Large intestine (tissue), 3 donors: ENCODE measurements around the gene UBE2QL1. TPM values are rescaled to one million over a fixed set of nuclear protein-coding genes. Genes with fewer than 3 reads are reported as not detected.

Experiments used
- DNase-seq, 2 donors: peaks; one replicate each; pipeline versions ENCODE4 v3.0.0 to v3.0.0-alpha.2; 2013
- H3K27ac ChIP-seq: one replicate; pipeline ENCODE4 v1.5.1; 2013; ENCODE audit warnings: low read length
- H3K27me3 ChIP-seq: 2 replicates; pipeline ENCODE4 v1.6.1; 2013; ENCODE audit warnings: low read length; ENCODE audit not compliant: control insufficient read depth, insufficient read depth
- H3K36me3 ChIP-seq: 2 replicates; pipeline ENCODE4 v1.6.1; 2013; ENCODE audit warnings: low read length; ENCODE audit not compliant: control insufficient read depth, insufficient read depth
- H3K4me1 ChIP-seq: one replicate; pipeline ENCODE4 v1.6.1; 2013; ENCODE audit warnings: low read length; ENCODE audit not compliant: control insufficient read depth, insufficient read depth
- H3K4me3 ChIP-seq: one replicate; pipeline ENCODE4 v1.5.1; 2013; ENCODE audit warnings: low read length
- H3K9me3 ChIP-seq: one replicate; pipeline ENCODE4 v1.6.1; 2013; ENCODE audit warnings: mild to moderate bottlenecking, low read depth, low read length, moderate library complexity; ENCODE audit not compliant: control insufficient read depth
- WGBS: methylation state at CpG from one replicate; pipeline ENCODE4 v1.1.5; 2013; ENCODE audit warnings: low lambda C conversion rate; ENCODE audit not compliant: insufficient coverage; 5-methylcytosine and 5-hydroxymethylcytosine counted together
- polyA plus RNA-seq: library from polyadenylated mRNA; unstranded; fragments of 120-200 nt; gene quantifications from one replicate; pipeline ENCODE4 v1.2.1, GENCODE V29; 2013

The UBE2QL1 gene
- polyA plus RNA-seq, 1 donor: 0.81 TPM

DNA sequence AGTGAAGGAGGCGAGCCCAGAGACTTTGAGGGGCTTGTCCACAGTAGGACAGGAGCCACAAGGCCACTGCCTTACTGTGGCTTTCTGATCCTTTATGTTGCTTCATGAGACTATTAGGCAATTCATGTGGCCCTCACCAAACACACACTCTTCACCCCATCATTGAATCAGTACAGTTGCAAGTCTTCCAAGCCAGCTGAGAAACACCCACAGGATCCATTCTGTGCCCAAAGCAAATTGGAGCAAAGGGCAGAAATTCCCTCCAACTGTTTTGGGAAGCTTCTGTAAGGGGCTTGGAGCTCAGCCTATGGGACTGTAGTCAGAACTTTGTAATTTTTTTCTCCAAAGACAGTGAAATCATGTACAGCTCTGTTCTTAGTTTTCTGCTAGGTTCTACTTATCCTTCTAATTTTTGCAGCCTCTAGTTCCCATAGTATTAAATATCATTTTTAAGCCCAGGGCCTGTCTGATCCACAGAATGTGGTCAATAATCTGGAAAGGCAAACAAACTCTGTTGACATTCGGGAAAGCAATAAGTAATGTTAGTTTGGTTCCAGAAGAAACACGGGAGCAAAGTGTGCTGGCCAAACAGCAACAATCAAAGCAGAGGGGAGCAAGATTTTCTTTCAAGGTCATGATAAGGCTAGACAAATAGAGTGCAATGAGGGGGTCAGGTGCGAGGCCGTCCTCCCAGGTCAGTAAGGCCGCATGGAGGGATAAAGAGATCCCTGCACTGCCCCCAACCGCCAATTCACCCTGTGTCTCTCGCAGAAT is 47.0 kb downstream of the UBE2QL1 start:
- Histone ChIP-seq H3K4me1 (no peaks in the 10 kb centered on the region), H3K4me3 (no peak overlapping the region), H3K27me3 (no peaks in the 10 kb centered on the region), H3K27ac (no peak overlapping the region), H3K36me3 (no peaks in the 10 kb centered on the region), H3K9me3 (no peaks in the 10 kb centered on the region)
- DNase-seq: no peak
- no CpG with 5 or more reads among the region's 8 CpGs for WGBS

- WGBS: 100% methylated on average over 1 of the region's 5 CpGs
- Histone ChIP-seq H3K27ac (no peak overlapping the region), H3K27me3 (no peaks in the 10 kb centered on the region), H3K36me3 (no peaks in the 10 kb centered on the region), H3K4me3 (no peak overlapping the region), H3K4me1 (no peaks in the 10 kb centered on the region), H3K9me3 (no peaks in the 10 kb centered on the region)
- no peak for DNase-seq
Observed at GRCh38 chr5:6496207-6496584, 47.5 kb downstream of the UBE2QL1 start.

DNA sequence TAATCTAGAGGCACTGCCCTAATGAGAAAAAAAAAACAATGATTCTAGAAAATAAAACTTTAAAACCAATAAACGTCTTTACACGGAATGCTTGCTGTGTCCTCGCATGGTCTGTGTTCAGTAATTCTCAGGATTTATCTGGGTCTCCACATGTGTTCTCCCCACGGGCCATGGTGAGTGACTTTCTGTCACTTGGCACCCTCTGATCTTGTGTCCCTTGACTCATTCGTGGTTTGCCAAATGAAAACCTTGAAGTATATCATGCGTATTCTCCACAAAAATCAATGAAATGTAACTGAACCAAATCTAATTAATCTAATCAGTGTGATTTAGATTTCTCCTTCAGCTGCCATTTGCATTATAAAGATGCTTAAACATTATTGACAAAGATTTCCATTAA is 48.0 kb downstream of the UBE2QL1 start:
- H3K27me3 ChIP-seq: no peaks in the 10 kb centered on the region
- no peak for DNase-seq
- H3K4me3 ChIP-seq: no peak overlapping the region
- WGBS: 100% methylated on average over 1 of the region's 6 CpGs
- no peaks in the 10 kb centered on the region for H3K36me3 ChIP-seq
- H3K9me3 ChIP-seq: no peaks in the 10 kb centered on the region
- no peak overlapping the region for H3K27ac ChIP-seq
- H3K4me1 ChIP-seq: no peaks in the 10 kb centered on the region

- H3K36me3 ChIP-seq: no peaks in the 10 kb centered on the region
- WGBS: no CpG with 5 or more reads among the region's 1 CpG
Observed at GRCh38 chr5:6497262-6497661, 48.6 kb downstream of the UBE2QL1 start.

DNA sequence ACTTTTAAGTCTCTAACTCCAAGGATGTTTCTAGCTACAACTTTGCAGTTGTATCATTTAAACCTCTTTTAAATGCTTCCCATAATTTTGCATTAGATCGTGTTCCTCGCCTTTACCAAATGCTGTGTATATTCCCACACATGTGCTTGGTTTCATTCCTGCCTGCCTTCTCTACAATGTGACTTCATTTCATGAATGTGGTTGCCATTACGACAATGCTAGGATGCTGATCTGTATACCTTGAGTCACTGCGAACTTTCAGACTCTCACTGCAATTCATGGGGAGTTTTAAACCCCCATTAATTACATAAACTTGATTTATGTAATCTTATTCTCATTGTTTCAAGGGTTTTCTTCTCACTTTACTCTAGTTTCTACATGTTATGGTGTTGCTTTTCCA is 50.3 kb downstream of the UBE2QL1 start:
- no peak for DNase-seq
- WGBS: 100% methylated on average over 4 of the region's 4 CpGs
- H3K9me3 ChIP-seq: no peaks in the 10 kb centered on the region
- no peak overlapping the region for H3K27ac ChIP-seq
- no peaks in the 10 kb centered on the region for H3K4me1 ChIP-seq
- H3K36me3 ChIP-seq: no peaks in the 10 kb centered on the region
- H3K27me3 ChIP-seq: no peaks in the 10 kb centered on the region
- no peak overlapping the region for H3K4me3 ChIP-seq

More at GRCh38 chr5:6497262-6497661, 48.6 kb downstream of the UBE2QL1 start:
- Histone ChIP-seq H3K27ac (no peak overlapping the region), H3K4me1 (no peaks in the 10 kb centered on the region), H3K9me3 (no peaks in the 10 kb centered on the region), H3K4me3 (no peak overlapping the region), H3K27me3 (no peaks in the 10 kb centered on the region)
- DNase-seq: no peak

DNA sequence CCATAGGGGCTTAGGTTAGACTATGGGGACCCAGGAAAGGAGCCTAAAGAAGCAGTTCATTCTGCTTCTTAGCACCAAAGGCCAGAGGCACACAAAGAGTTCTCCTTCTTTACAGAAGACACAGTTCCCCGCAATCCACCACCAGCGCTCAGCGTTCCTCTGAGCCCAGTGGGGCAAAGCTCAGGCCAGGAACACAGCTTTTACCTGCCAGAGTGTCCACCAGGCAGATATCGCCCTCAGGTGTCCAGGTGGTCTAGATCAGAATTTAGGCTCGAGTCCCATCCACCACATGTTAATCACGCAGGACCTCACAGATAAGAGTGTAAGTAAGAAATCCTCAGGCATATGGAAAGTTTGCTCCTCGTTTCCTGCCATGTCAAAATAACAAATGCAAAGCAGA is 53.0 kb downstream of the UBE2QL1 start:
- Histone ChIP-seq H3K27ac (no peak overlapping the region), H3K36me3 (no peaks in the 10 kb centered on the region), H3K4me1 (no peaks in the 10 kb centered on the region), H3K27me3 (no peaks in the 10 kb centered on the region), H3K4me3 (no peak overlapping the region), H3K9me3 (no peaks in the 10 kb centered on the region)
- 60% methylated on average over 1 of the region's 7 CpGs for WGBS
- no peak for DNase-seq

DNA sequence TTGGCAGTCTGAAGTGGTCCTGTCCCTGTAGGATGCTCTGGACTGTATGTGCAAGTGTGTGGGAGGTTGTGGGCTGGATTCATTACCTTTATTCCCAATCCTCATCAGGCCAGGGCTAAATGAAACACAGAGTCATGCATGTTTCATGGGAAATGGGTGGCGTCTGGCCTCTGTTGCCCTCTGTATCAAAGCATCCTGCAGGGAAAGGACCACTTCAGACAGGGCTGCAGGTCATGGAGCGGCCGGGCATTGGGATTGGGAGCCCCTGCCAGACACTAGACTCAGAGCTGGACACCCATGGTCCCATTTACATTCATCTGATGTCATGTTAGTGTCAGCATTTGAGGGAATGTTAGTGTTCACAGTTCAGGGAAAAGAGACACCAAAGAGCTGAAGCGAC is 53.8 kb downstream of the UBE2QL1 start:
- WGBS: no CpG with 5 or more reads among the region's 4 CpGs
- H3K4me1 ChIP-seq: no peaks in the 10 kb centered on the region
- no peaks in the 10 kb centered on the region for H3K9me3 ChIP-seq
- no peak for DNase-seq
- H3K4me3 ChIP-seq: no peak overlapping the region
- no peaks in the 10 kb centered on the region for H3K27me3 ChIP-seq
- no peaks in the 10 kb centered on the region for H3K36me3 ChIP-seq
- no peak overlapping the region for H3K27ac ChIP-seq

DNA sequence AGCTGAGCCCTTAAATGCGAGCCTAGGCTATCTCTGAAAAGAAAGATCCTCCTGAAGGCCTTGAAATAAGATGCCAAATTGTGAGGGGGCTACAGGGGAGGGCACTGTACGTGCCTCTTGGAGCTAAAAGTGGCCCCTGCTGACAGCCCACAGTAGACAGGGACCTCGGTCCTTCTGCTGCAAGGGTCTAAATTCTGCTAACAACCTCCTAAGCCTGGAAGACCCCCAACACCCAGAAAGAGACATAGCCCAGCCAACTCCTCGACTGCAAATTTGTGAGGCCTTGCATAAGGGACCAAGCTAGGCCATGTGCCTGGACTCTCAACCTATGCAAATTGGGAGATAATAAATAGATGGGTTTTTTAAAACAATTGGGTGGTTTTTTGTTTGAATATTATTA is 54.7 kb downstream of the UBE2QL1 start:
- H3K27me3 ChIP-seq: no peaks in the 10 kb centered on the region
- DNase-seq: no peak
- no peaks in the 10 kb centered on the region for H3K9me3 ChIP-seq
- no peaks in the 10 kb centered on the region for H3K4me1 ChIP-seq
- no peaks in the 10 kb centered on the region for H3K36me3 ChIP-seq
- no peak overlapping the region for H3K27ac ChIP-seq
- WGBS: no CpG with 5 or more reads among the region's 4 CpGs
- H3K4me3 ChIP-seq: no peak overlapping the region

DNA sequence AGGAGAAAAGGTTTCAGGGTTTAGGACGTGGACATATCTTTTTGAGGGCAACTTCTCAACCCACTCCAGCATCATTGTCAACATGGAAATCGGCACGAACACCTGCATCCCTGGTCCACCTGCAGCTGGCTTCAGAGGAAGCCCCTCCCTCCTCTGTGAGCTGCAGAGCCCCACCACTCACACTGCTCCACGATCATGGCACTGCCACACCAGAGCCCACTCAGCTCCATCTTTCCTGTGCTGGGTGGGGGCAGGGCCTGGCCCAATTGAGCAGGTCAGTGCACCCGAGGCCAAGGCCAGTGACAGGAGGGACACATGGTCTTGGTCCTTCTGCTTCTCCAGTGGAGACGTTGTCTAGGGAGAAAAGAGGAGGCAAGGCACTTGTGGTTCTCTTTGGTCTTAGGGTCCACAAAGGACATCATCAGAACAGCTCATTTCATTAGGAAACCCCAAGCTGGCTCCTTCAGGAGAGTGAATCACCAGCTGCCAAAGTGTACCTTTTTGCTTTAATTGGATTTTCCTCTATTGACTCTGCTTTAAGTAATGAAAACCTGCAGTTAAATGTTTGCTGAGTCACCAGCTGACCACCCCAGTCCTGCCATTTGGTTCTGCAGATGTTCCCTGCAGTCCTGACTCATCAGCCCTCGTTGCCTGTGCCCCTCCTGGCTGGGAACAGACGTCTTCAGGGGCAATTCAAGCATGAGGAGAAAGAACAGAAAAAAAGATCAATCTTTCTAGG is 56.2 kb downstream of the UBE2QL1 start:
- Histone ChIP-seq H3K27ac (no peak overlapping the region), H3K36me3 (no peaks in the 10 kb centered on the region), H3K4me3 (no peak overlapping the region), H3K4me1 (no peaks in the 10 kb centered on the region), H3K27me3 (no peaks in the 10 kb centered on the region), H3K9me3 (no peaks in the 10 kb centered on the region)
- DNase-seq: no peak
- WGBS: 50% methylated on average over 2 of the region's 8 CpGs

DNA sequence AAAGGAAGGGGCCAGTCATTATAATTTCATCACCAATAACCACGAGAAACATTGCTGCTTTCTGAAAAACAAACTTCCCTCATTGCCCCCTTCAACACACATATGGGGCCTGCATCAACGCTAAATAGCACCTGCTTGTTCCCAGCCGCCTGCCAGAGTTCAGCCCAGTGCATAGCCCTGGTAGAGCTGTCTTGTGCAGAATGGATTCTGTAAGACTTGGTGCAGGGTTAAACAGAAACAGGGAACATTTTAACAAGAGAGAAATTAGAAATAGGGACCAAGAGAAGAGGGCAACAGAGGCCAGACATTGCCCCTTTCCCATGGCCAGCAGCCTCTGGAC is 56.7 kb downstream of the UBE2QL1 start:
- Histone ChIP-seq H3K9me3 (no peaks in the 10 kb centered on the region), H3K4me1 (no peaks in the 10 kb centered on the region), H3K4me3 (no peak overlapping the region), H3K27me3 (no peaks in the 10 kb centered on the region), H3K27ac (no peak overlapping the region), H3K36me3 (no peaks in the 10 kb centered on the region)
- no CpG with 5 or more reads among the region's 3 CpGs for WGBS
- DNase-seq: no peak
